ENCODE results near the gene CLSTN2. TPM values are rescaled to one million over a fixed set of nuclear protein-coding genes. Genes with fewer than 3 reads are reported as not detected.
"Not testable (repeated sequence)": the region's sequence is repeated elsewhere in the genome, so short reads cannot be mapped to it uniquely, and the experiment has no call there.

CLSTN2 gene
- total RNA-seq, 2 donors from 2014 or later: 0.08 TPM; not detected in 1

- no peak for ATAC-seq (replicated peaks)
Measured at GRCh38 chr3:140403608-140404007, 468.6 kb downstream of the CLSTN2 start.

GRCh38 chr3:140406655-140407054 is 471.7 kb downstream of the CLSTN2 start:
- peaks cover 5% of the 10 kb centered on the region for H3K27me3 Mint-ChIP-seq
- ATAC-seq (replicated peaks): no peak
- no peaks in the 10 kb centered on the region for H3K36me3 Mint-ChIP-seq (ENCODE audit: low read depth)
- no peak overlapping the region for H3K27ac Mint-ChIP-seq
- H3K4me3 Mint-ChIP-seq: no peak overlapping the region
- peaks cover 8% of the 10 kb centered on the region for H3K9me3 Mint-ChIP-seq
- no peaks in the 10 kb centered on the region for H3K4me1 Mint-ChIP-seq

More at GRCh38 chr3:140403608-140404007, 468.6 kb downstream of the CLSTN2 start:
- no peak overlapping the region for H3K4me3 Mint-ChIP-seq
- H3K4me1 Mint-ChIP-seq: no peaks in the 10 kb centered on the region
- no peak overlapping the region for H3K27ac Mint-ChIP-seq
- H3K27me3 Mint-ChIP-seq: peaks cover 5% of the 10 kb centered on the region
- H3K9me3 Mint-ChIP-seq: peaks cover 3% of the 10 kb centered on the region
- H3K36me3 Mint-ChIP-seq (ENCODE audit: low read depth): no peaks in the 10 kb centered on the region

GRCh38 chr3:140408252-140408651 is 473.3 kb downstream of the CLSTN2 start:
- Mint-ChIP-seq H3K27ac (no peak overlapping the region), H3K9me3 (peaks cover 9% of the 10 kb centered on the region), H3K36me3 (ENCODE audit: low read depth) (no peaks in the 10 kb centered on the region), H3K4me1 (no peaks in the 10 kb centered on the region), H3K4me3 (no peak overlapping the region), H3K27me3 (peaks cover 5% of the 10 kb centered on the region)
- ATAC-seq (replicated peaks): no peak

GRCh38 chr3:140416666-140417065 is 481.7 kb downstream of the CLSTN2 start:
- H3K27ac Mint-ChIP-seq: no peak overlapping the region
- no peaks in the 10 kb centered on the region for H3K36me3 Mint-ChIP-seq (ENCODE audit: low read depth)
- H3K4me1 Mint-ChIP-seq: no peaks in the 10 kb centered on the region
- peaks cover 7% of the 10 kb centered on the region for H3K9me3 Mint-ChIP-seq
- H3K27me3 Mint-ChIP-seq: no peaks in the 10 kb centered on the region
- no peak overlapping the region for H3K4me3 Mint-ChIP-seq
- no peak for ATAC-seq (replicated peaks)

- Mint-ChIP-seq H3K27me3 (peaks cover 9% of the 10 kb centered on the region), H3K4me3 (no peak overlapping the region), H3K4me1 (no peaks in the 10 kb centered on the region), H3K9me3 (peaks cover 9% of the 10 kb centered on the region), H3K27ac (no peak overlapping the region), H3K36me3 (ENCODE audit: low read depth) (no peaks in the 10 kb centered on the region)
- no peak for ATAC-seq (replicated peaks)
Measured at GRCh38 chr3:140420621-140421357, 485.8 kb downstream of the CLSTN2 start.

GRCh38 chr3:140421884-140422283 is 486.9 kb downstream of the CLSTN2 start:
- Mint-ChIP-seq H3K4me1 (no peaks in the 10 kb centered on the region), H3K9me3 (peaks cover 6% of the 10 kb centered on the region), H3K27me3 (peaks cover 9% of the 10 kb centered on the region), H3K4me3 (no peak overlapping the region), H3K27ac (no peak overlapping the region), H3K36me3 (ENCODE audit: low read depth) (no peaks in the 10 kb centered on the region)
- no peak for ATAC-seq (replicated peaks)

GRCh38 chr3:140423146-140423545 is 488.2 kb downstream of the CLSTN2 start:
- no peaks in the 10 kb centered on the region for H3K4me1 Mint-ChIP-seq
- H3K9me3 Mint-ChIP-seq: peaks cover 6% of the 10 kb centered on the region
- peaks cover 9% of the 10 kb centered on the region for H3K27me3 Mint-ChIP-seq
- ATAC-seq (replicated peaks): no peak
- no peak overlapping the region for H3K4me3 Mint-ChIP-seq
- H3K27ac Mint-ChIP-seq: no peak overlapping the region
- H3K36me3 Mint-ChIP-seq (ENCODE audit: low read depth): no peaks in the 10 kb centered on the region

GRCh38 chr3:140423574-140423973 is 488.6 kb downstream of the CLSTN2 start:
- ATAC-seq (replicated peaks); H3K4me3 Mint-ChIP-seq; H3K27ac Mint-ChIP-seq; H3K4me1 Mint-ChIP-seq; H3K36me3 Mint-ChIP-seq (ENCODE audit: low read depth); H3K9me3 Mint-ChIP-seq; H3K27me3 Mint-ChIP-seq: not testable (repeated sequence)

GRCh38 chr3:140424211-140424610 is 489.2 kb downstream of the CLSTN2 start:
- H3K4me1 Mint-ChIP-seq: no peaks in the 10 kb centered on the region
- ATAC-seq (replicated peaks): no peak
- H3K9me3 Mint-ChIP-seq: peaks cover 6% of the 10 kb centered on the region
- H3K27me3 Mint-ChIP-seq: peaks cover 12% of the 10 kb centered on the region
- no peak overlapping the region for H3K27ac Mint-ChIP-seq
- H3K36me3 Mint-ChIP-seq (ENCODE audit: low read depth): no peaks in the 10 kb centered on the region
- no peak overlapping the region for H3K4me3 Mint-ChIP-seq

- no peaks in the 10 kb centered on the region for H3K4me1 Mint-ChIP-seq
- ATAC-seq (replicated peaks): no peak
- H3K36me3 Mint-ChIP-seq (ENCODE audit: low read depth): no peaks in the 10 kb centered on the region
- peaks cover 6% of the 10 kb centered on the region for H3K9me3 Mint-ChIP-seq
- H3K4me3 Mint-ChIP-seq: no peak overlapping the region
- H3K27me3 Mint-ChIP-seq: peaks cover 15% of the 10 kb centered on the region
- no peak overlapping the region for H3K27ac Mint-ChIP-seq
Measured at GRCh38 chr3:140424726-140425125, 489.7 kb downstream of the CLSTN2 start.

GRCh38 chr3:140427786-140428185 is 492.8 kb downstream of the CLSTN2 start:
- Mint-ChIP-seq H3K9me3 (peaks cover 3% of the 10 kb centered on the region), H3K4me3 (no peak overlapping the region), H3K27ac (no peak overlapping the region), H3K4me1 (no peaks in the 10 kb centered on the region), H3K27me3 (peaks cover 10% of the 10 kb centered on the region), H3K36me3 (ENCODE audit: low read depth) (no peaks in the 10 kb centered on the region)
- ATAC-seq (replicated peaks): no peak

- Mint-ChIP-seq H3K27me3 (peaks cover 10% of the 10 kb centered on the region), H3K27ac (no peak overlapping the region), H3K9me3 (peaks cover 3% of the 10 kb centered on the region), H3K4me3 (no peak overlapping the region), H3K4me1 (no peaks in the 10 kb centered on the region), H3K36me3 (ENCODE audit: low read depth) (no peaks in the 10 kb centered on the region)
- ATAC-seq (replicated peaks): no peak
Measured at GRCh38 chr3:140428380-140428779, 493.4 kb downstream of the CLSTN2 start.

- Mint-ChIP-seq H3K36me3 (ENCODE audit: low read depth) (no peaks in the 10 kb centered on the region), H3K27ac (no peak overlapping the region), H3K27me3 (peaks cover 6% of the 10 kb centered on the region), H3K4me3 (no peak overlapping the region), H3K9me3 (no peaks in the 10 kb centered on the region), H3K4me1 (no peaks in the 10 kb centered on the region)
- no peak for ATAC-seq (replicated peaks)
Measured at GRCh38 chr3:140429791-140430190, 494.8 kb downstream of the CLSTN2 start.

- Mint-ChIP-seq H3K36me3 (ENCODE audit: low read depth) (no peaks in the 10 kb centered on the region), H3K4me1 (no peaks in the 10 kb centered on the region), H3K9me3 (no peaks in the 10 kb centered on the region), H3K27ac (no peak overlapping the region), H3K27me3 (peaks cover 6% of the 10 kb centered on the region), H3K4me3 (no peak overlapping the region)
- no peak for ATAC-seq (replicated peaks)
Measured at GRCh38 chr3:140430494-140430893, 495.5 kb downstream of the CLSTN2 start.

GRCh38 chr3:140432229-140432669 is 497.3 kb downstream of the CLSTN2 start:
- peaks cover 6% of the 10 kb centered on the region for H3K27me3 Mint-ChIP-seq
- no peaks in the 10 kb centered on the region for H3K36me3 Mint-ChIP-seq (ENCODE audit: low read depth)
- no peak overlapping the region for H3K4me3 Mint-ChIP-seq
- no peak overlapping the region for H3K27ac Mint-ChIP-seq
- no peak for ATAC-seq (replicated peaks)
- no peaks in the 10 kb centered on the region for H3K4me1 Mint-ChIP-seq
- no peaks in the 10 kb centered on the region for H3K9me3 Mint-ChIP-seq

All from activated T-helper 17 cell treated with anti-CD3 and anti-CD28 coated beads, Interleukin-2, amount 50 U/mL, for 72 hours (primary cell).